ENCODE data around the gene GIGYF2.

GIGYF2 gene

DNA sequence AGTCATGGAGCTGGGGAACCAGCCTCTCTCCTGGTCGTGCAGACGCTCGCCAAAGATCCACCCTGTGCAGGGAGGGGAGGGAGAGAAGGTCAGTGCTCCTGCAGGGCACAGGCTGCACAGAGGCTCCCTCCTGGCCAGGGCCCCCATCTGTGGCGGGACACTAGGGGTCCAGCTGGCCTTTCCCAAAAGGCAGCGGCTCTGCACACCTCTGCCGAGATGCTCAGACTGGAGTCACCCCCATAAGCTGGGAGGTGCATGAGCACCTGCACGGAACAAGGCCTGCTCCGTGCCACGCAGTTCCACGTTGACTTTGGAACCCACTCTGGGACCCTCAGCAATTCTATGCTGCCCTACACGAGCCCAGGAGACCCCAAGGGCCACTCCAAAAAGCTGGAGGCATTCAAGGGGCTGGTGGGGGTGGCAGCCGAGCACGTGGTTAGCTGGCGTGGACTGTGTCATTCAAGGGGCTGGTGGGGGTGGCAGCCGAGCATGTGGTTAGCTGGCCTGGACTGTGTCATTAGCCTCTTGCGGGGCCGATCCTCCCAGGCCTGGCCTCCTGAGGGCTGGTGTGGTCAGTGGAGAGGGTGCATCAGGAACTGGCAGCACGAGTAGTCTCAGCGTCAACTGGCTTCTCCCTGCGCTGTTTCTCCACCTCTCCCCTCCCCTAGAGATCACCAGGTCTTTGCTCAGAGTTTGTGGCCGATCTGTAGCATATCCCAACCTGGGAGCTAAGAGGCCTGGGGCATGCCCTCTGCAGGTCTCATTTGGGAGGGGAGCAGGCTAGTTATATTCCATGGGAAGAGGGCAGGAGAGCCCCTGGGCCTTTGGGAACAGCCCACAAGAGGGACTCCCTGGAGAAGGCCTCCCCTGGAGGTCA is 182.7 kb downstream of the GIGYF2 start:
- no peak for DNase-seq (ENCODE audit: low read depth)

DNA sequence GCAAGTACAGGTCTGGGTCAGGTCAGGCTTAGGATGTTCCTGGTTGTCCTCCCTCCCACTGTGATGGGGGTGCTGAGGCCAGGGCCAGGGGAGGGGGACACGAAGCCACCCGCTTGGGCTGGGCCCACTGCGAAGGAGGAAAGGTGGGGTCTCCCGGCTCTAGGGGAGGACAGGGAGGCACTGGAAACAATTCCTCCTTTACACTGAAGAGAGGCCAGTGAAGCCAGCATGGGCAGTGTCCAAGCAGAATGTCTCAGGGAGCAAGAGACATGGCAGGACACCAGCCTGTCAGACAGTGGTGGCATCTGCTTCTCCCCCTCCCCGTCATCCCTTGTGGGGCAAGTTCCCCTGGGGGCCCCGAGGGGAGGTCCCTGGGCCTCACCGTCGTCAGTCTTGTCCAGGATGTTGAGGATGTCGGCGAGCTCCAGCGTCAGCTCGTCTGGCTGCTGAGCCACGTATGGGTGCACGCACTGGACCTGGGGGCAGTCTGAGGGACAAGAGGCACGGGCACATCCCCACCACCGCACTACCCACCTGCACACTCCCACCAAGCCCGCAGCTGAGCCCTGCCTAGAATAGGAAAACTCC is 183.7 kb downstream of the GIGYF2 start:
- DNase-seq (ENCODE audit: low read depth): no peak

DNA sequence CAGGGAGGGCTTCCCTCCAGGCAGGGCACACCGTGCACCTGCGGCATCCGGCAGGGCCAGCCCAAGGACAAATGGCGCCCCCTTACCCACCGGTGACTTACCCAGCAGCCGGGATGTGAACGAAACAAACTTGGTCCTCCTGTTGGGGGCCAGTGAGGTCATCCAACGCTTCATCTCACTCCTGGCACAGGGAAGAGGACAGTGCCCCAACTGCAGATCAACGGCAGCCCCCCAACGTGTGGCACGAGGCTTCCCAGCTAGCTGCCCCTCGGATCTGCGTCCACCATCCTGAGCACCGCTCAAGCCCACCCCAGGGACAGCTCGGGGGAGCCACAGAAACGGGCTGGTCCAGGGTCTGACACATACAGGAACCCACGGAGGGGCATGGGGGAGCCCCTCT is 185.0 kb downstream of the GIGYF2 start:
- no peak for DNase-seq (ENCODE audit: low read depth)

DNA sequence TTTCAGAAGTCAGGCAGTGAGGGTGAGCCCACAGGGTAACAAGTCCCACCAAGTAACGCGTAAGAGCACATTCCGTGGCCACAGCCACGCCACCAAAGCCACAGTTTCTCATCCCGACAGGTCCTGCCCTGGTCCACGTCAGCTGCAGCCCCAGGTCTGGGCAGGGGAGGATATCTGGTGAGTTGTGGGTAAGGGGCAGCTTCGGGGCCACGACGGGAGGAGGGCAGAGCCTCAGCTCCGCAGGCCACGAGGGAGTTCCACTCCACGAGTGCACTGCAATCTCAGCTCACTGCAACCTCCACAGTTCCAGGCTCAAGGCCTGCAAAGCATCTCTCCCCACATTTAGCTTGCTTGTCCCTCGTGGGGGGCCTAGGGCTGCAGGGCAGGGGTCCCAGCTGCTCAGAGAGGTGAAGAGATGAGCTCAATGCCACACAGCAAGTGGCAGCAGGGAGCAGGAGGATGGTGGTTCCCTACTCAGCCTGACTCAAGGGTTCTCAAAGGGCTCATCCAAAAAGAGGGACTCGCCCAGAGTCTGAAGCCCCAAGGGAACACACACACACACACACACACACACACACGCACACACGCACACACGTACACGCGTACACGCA is 185.5 kb downstream of the GIGYF2 start:
- no peak for DNase-seq (ENCODE audit: low read depth)

DNA sequence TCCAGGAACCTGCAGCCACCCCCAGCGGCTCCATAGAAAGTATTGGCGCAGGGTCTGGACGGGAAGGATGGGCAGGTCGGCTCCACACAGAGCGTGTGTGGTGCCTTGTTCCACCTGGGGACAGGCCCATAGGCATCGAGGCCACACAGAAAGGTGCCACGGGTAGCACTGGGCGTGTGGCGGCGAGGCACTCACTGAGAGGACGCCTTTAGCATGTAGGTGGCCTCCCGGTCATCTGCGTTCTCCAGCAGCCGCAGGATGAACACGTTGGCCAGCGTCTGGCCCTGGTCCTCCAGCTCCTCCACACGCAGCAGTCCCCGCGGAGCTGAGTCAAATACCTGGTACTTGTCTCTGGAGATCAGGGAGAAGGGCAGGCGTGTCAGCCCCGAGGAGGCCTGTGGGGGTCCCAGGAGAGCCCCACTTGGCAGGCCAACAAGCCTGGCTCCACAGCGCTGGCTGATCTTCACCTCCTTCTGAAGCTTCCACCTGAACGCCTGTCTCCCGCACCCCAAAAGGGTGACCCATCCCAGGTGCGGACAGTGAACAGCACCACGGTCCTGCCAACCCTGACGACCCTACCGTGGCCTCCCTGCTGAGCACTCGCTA is 186.1 kb downstream of the GIGYF2 start:
- no peak for DNase-seq (ENCODE audit: low read depth)

DNA sequence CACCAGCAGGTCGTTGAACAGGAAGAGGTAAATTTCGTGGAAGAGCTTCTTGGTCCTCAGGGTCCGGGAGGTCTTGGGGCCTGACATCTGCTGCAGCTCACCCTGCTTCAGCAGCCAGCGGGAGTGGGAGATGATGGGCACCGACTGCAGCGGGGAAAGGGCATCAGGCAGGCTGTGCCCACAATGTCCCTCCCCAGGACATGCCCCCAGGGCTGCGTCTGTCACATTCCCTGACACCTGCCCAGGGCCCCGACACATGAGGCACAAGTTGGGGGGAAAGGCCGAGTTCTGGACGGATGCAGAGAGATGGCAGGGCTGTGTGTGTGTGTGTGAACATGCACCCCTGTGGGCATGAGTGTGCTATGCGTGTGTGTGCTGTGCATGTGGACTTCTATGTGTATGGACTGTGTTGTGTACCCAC is 186.9 kb downstream of the GIGYF2 start:
- DNase-seq (ENCODE audit: low read depth): no peak

DNA sequence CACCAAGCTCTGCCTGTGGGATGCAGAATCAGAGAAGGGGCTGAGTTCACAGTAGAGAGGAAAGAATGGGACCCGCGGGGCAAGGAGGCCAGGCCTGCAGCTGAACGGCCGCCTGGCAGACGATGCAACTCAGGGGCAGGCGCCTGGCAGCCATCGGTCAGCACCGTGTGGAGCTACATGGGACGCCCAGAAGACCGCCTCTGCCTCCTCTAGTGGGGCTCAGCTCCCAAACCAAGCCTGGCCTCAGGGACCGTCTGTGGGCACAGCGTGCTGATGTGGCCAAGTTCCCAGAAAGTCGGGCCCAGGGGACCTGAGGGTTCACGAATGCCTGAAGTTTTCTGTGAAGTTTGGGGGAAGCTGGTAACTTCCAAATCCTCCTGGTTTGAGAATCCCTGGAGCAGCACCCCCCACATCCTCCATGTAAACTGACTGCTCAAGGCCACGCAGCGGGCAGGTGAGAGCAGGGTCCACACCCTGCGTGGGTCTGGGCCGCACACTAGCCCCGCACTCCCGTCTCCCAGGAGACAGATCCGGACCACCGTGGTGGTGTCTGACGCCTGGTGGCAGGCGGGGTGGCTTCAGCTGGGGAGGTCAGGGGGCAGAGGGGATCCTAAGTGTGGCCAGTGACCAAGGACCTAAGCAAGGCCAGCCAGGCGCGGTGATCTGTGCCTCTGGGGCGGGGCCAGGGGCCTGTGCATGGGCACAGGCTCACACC is 187.6 kb downstream of the GIGYF2 start:
- no peak for DNase-seq (ENCODE audit: low read depth)

DNA sequence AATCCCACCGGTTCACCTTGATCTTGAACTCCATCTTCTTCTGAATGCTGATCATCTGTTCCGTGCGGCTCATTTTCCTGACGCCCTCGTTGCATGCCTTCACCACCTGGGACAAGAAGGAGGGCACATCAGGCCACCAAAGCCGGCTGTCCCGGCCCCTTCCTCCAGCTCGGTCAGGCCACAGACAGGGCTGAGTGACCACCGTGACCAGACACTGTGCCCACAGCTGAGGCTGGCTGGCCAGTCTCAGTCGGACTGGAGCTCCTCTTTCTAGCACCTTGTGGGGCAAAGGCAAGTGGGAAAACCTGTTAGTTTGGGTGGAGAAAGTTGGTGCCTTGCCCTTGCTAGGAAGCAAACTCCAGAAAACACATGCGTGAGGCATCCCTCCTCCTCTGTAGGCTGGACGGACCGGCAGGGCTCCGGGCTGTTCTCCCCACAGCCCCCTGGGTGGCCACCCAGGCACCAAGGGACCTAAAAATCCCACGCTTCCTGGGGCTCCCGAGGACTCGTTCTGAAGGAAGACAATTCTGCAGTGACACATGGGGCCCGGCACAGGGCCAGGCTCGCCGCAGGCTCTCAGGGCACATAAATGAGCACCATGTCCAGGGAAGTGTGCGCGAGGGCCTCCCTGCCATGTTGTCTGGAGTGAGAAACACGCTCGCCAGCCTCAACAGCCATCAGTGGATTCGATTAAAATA is 188.3 kb downstream of the GIGYF2 start:
- no peak for DNase-seq (ENCODE audit: low read depth)

DNA sequence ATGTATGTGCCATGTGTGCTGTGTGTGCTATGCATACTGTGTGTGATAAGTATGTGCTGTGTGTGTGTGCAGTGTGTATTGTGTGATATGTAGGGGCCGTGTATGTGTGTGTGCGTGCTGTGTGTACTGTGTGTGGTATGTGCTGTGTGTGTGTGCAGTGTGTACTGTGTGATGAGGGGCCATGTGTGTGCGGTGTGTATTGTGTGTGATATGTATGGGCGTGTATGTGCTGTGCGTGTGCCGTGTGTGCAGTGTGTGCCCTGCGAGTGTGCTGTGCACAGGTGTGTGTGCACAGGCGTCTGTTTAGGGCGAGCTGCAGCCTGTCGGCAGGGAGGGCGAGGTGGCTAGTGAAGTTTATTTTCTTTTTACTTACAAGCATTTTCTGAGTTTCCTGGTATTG is 189.0 kb downstream of the GIGYF2 start:
- no peak for DNase-seq (ENCODE audit: low read depth)

DNA sequence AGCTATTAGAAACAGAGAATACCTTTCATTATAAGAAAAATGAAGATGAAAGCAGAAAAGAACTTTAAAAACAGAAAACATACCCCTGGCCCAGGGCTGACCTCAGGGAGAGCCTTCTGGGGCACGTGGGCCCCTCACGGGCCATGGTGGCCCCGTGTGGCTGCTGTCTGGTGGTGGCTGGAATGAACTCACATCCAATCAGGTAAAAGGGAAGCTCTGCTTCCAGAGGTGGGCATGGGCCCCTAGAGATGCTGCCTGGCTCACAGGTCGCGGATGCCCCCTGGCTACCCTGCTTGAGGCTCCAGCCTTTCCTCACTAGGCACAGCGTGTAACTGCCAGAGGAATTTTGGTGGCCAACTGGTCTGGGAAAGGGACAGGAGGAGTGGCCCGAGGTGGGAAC is 189.5 kb downstream of the GIGYF2 start:
- DNase-seq (ENCODE audit: low read depth): no peak

DNA sequence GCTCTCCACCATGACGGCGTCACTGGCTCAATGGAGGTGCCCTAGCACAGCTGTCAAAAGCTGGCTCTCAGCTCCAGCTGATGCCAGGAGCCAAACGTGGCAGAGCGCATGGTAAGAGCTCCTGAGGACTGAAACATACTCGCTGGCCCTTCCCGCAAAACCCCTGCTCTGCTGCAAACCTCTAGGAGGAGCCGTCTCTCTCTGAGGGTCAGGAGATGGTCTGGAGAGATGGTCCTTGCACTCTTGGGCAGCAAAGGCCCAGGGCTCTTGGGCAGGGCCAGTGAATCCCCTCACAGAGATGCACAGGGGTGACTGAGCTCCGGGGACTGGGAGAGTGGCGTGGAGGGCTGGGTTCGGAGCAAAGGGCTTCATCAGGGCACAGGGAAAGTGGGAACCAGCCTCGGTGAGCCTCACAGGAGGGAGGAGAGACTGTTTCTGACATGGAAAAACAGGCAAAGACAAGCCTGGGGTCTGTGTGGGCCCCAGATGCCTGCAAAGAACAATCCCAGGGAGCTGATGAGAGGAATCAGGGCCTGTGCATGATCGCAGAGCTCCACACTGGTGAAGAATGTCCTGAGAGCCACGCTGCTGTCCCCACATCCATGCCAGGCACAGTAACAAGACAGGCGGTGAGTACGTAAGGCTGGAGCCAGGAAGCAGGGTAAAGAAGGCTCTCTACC is 190.2 kb downstream of the GIGYF2 start:
- no peak for DNase-seq (ENCODE audit: low read depth)

DNA sequence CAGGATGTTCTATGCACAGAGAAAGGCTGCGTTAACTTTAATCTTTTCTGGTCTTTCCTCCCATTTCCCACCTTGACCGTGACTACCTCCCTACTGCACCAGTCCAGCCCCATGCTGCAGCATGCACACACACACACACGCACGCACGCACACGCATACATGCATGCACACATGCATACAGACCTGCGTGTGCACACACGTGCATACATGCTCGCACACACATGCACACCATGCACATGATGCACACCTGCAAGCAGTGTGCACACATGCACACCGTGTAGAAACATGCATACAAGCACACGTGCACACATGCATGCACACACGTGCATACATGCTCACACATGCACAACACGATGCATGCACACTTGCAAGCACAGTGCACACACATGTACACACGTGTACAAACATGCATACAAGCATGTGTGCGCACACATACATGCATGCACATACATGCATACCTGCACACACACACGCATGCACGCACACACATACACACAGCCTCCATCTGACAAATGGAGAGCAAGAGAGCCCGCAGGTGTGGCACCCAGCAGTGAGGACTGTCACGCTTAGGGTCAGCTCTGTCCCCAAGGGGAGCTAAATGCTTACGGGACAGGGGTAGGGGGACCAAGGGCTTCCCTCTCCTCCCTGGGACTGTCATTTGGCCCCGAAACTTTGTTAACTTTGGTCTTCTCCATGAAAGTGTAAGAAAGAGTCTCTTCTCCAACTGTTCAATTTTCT is 191.1 kb downstream of the GIGYF2 start:
- DNase-seq (ENCODE audit: low read depth): no peak

DNA sequence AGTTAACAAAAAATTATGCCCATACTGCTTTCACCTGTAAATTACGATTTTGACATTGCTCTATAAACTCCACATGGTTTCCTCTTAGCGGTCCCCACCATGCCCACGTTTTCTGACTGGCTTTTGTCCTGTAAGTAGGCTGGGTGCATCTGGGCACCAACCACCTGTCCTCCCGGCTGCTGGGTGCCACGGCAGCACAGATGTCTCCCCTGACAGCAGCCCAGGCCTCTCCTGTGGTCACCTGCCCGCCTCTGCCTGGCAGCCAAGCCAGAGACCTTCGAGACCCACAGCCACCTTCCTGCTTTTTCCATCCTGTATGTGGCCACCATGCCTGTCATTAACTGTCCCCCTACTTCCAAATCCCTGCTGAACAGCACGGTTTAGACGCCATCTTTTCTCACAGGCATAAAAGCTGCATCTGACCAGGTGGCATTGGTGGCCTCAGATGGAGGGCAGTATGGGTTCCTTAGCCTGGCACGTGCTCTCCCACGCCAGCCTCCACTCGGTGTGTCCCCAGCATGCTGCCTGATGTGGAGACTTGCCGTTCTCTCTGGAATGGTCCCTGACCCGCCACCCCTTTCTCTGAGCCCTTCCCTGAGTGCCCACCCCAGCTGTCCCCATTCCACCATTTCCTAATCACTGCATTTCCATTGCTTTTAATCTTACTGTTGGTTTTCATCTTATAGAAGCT is 191.9 kb downstream of the GIGYF2 start:
- DNase-seq (ENCODE audit: low read depth): no peak

DNA sequence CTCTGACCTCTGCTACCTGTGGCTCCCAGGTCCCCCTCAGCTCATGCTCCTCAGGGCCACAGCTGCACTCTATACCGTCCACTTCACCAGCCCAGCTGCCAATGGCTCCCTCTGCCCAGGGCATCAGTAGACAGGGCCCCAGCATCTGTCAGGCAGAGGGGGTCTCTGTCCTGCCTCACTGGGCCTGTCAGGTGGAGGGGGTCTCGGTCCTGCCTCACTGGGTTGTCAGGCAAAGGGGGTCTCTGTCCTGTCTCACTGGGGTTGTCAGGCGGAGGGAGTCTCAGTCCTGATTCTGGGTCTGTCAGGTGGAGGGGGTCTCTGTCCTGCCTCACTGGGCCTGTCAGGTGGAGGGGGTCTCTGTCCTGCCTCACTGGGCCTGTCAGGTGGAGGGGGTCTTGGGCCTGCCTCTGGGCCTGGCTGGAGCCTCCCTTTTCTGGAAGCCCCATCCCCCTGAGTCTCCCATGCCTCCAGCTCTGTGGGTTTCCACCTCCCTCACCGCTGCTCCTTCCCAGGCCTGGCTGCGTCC is 192.8 kb downstream of the GIGYF2 start:
- DNase-seq (ENCODE audit: low read depth): no peak

DNA sequence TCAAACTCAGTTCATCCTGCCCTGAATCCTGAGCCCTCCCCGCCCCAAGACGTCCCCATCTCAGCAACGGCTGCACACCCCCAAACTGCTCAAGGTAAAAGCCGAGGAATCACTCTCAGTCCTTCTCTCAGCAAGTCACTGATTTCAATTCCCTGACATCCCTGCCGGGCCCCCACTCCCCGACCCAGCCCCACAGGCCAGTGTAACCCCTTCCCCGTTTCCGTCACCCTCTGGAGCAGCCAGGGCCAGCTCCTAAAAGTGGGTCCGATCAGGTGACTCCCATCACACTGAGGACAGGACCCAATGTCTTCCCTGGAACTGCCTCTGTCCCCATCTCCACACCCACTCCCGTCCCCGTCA is 193.4 kb downstream of the GIGYF2 start:
- no peak for DNase-seq (ENCODE audit: low read depth)

DNA sequence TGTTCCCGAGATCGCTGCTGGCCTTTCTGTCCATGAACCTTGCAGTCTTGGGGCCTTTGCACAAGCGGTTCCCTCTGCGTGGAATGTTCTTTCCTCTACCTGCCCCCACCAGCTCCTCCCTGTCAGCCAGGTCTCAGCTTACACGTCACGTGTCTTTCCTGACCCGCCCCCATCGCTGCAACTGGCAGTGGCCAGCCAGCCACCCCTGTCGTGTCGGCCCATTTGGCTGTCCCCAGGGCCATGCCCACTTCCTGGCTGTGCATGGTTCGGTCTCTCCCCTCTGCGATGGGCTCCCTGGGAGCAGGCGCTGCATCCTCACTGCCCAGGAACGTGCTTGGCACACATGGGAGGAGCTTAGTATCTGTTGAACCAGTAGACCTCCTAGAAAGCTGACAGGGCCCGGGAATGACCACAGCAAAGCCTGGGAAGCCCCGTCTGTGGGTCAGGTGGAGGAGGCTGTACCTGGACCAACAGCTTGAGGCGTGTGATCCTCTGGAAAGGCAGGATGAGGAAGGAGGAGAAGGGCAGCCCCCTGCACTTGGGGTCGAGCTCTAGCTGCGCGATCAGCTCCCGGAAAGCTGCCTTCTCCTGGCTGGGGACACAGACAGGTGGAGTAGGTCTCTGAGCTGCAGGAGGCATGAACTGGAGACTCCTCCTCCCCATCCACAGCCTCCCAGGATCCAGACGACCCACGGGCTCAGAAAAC is 193.9 kb downstream of the GIGYF2 start:
- no peak for DNase-seq (ENCODE audit: low read depth)

DNA sequence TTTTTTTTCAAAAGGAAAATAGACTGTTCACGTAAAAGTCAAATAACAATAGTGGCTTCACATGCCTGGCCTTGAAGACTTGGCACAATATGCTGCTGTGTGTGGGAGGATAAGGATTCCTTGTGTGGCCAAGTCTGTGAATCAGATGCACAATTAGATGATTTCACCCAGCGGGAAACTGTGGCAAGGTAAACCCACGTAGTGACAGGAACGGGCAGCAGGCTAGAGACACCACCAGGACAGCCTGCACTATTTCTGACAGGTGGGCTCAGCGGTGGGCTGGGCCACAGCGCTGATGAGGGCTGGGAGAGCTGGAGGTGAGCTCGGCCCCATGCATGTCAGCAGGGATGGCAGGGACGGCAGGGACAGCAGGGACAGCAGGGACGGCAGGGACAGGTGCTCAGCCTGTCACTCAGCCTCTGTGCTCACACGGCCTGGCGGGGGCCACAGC is 194.5 kb downstream of the GIGYF2 start:
- no peak for DNase-seq (ENCODE audit: low read depth)

DNA sequence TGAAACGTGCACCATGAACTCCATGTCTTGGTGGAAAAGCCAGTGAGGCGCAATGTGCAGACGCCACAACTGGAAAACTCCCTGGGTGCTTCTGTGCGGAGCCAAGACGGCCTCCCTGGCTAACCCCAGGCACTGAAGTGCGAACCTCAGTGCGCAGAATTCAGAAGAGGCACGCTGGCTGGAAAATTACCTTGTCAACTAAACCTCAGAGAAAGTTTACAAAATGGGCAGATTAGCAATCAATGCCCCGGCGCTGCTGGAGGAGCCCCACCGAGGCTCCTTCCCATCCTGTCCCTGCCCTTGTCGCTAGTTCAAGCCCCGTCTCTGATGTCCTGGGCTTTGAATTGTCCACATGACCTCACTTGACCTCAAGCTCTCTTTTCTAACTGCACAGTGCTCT is 195.1 kb downstream of the GIGYF2 start:
- DNase-seq (ENCODE audit: low read depth): no peak

DNA sequence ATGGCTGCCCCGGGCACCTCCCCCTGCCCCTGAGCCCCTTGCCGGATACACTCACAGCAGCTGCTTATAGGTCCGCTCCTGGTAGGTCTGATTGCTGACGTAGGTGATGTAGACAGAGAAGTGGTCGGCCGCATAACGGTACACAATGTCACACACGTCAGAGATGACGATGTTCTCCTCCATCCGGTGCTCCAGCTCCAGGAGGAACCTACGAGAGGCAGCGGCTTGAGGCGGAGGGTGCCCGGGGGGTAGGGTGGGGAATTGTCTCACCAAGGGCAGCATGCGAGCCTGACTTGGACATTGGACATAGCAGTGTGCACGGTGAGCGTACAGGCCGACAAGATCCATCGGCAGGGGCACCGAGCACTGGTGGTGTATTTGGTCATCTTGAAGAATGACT is 195.7 kb downstream of the GIGYF2 start:
- no peak for DNase-seq (ENCODE audit: low read depth)
